Activated T-cell treated with anti-CD3 and anti-CD28 coated beads, Interleukin-2, amount 50 U/mL, for 48 hours (primary cell): ENCODE results near the gene SLC25A21.

Source experiments
- DNase-seq, 2 experiments: peaks; one replicate each; pipeline ENCODE4 v3.0.0-alpha.2; 2020

SLC25A21 gene

GRCh38 chr14:36657399-36658122 lies 514.8 kb downstream of the SLC25A21 start:
- peak; percentile 30 to 31 for DNase-seq

GRCh38 chr14:36656687-36657398 lies 515.6 kb downstream of the SLC25A21 start:
- DNase-seq, result peak in 1 of 2 experiments; percentile 28

DNA sequence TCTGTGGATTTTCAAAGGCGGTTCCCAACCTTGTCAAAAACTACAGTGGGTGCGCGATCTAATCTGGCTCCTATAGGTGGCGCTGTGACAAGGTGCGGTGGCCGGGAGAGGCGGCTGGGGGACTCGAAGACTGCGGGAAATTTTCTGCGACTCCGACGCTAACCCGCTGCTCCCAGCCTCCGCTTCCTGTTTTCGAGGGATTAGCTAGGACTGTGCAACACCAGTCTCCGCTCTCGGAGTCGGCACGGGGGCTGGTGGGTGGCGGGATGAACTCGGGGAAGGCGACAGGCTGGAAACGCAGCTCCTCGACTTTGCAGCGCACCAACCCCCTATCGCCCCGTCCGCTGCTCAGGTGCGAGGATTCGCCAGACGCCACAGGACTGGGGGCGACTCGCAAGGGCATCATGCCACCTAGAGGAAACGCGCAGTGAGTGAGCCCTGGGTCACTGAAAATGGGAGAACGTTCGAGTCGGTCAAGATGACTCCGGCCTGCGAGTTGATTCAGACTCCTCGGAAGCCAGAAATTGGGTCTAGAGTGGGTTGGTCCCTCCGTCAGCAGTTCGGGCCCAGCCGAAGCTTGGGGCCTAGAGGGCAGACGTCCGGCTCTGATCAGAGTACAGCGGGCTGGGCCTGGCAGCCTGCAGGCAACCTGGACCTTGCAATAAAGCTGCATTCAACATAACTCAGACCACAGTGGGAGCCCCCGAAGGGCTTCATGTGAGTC lies 516.3 kb downstream of the SLC25A21 start:
- DNase-seq, result peak; percentile 55

DNA sequence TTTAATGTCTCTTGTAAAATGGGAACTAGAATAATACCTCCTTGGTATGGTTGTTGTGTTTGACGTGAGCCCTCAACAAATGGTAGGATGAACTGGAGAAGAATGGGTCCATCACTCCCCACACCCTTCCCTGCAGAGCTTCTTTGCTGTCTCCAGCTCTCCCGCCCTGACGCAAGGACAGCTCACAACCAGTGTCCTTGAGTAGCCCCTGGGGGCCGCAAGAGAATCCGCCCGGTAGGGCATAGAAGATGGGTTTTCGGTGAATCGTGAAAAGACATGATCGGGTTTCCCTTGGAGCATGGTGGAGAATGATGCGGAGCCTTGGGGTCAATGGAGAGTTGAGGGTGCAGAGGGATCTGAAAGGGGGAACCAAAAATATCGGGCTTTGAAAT lies 516.8 kb downstream of the SLC25A21 start:
- no peak for DNase-seq

DNA sequence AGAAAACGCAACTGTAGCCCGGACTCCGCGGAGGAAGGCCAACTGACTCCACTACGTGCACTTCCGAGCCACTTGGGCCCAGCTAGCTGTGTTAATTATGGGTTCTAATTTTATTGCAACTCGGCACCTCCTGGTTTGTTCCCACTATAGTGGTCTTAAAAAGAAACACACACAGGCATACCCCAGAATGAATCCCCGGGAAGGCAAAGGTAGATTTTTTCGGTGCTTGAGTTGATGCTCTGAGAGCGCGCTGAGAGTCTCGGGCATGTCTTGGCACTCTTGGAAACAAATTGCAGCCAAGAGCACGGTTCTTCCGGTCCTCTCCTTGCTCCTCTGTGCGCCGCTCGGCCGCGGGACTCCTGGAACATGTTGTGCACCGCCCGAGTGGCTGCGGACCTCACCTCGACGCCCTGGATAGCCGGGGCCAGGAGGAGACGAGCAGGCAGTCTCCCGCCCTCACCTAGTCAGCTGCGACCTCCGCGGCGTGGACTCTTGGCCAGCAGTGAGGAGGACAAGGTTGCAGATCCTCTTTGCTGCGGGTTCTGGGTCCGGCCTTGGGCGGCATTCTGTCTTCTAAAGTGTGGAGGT lies 517.5 kb downstream of the SLC25A21 start:
- DNase-seq, result no peak

GRCh38 chr14:36653962-36654793 lies 518.2 kb downstream of the SLC25A21 start:
- DNase-seq, result no peak

DNA sequence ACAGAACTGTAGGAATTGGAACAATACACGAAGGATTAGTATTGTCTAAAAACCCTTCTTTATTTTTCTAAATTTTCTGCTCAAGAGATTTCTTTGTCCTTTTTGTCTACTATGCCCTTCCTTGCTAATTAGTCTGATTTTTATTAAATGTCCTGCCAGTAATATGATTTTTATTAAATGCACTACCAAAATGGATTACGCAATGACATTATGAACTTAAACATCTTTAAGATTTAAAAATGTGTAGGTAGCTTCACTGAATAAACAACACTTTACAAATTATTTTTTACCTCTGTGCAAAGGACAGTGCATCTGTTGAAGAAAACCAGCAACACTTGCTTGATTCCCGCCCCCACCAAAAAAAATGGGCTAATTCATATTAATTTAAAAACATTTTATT lies 519.0 kb downstream of the SLC25A21 start:
- DNase-seq, result no peak

GRCh38 chr14:36652542-36653201 lies 519.7 kb downstream of the SLC25A21 start:
- no peak for DNase-seq

DNA sequence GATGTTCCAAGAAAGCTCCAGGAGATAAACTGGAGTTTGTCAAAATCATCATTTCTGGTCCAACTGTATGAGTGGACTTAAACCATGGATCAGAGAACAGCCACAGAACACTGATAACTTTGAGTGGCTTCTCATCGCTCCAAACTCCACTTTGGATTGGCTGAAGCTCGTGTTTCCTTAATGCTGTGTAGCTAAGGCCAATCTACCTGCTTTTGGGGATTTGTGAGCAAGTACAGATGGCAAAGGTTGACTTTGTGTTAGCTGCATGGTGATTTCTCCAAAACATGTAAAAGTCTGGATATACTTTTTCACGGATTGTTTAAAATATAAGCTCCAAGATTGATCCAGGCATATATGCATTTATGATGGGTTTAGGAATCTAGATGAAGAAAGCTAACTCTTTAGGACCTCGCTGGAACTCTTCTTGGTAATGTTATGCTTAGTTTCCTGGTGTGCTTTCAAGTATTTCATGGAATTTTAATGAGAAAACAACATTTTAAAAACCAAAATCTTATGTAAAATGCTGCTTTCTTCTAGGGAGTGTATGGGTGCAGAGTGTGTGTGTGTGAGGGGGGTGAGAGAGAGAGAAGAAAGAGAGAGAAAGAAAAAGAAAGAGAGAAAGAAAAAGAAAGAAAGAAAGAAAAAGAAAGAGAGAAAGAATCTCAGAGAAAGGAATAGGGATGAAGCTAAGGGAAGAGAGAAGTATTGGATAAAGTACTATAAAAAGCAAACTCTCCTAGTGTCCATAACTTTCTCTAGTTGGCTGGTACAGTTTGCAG lies 522.3 kb downstream of the SLC25A21 start:
- DNase-seq, result no peak

- DNase-seq, result peak; percentile 20 to 22
Observed at GRCh38 chr14:36647824-36648753, 524.3 kb downstream of the SLC25A21 start.

GRCh38 chr14:36647417-36647823 lies 525.0 kb downstream of the SLC25A21 start:
- DNase-seq, result no peak

- peak in 1 of 2 experiments; percentile 16 for DNase-seq
Observed at GRCh38 chr14:36646664-36647416, 525.6 kb downstream of the SLC25A21 start.

- DNase-seq, result no peak
Observed at GRCh38 chr14:36633580-36633979, 538.8 kb downstream of the SLC25A21 start.
